ENCODE results near the gene TNF. TPM values are rescaled to one million over a fixed set of nuclear protein-coding genes. Genes with fewer than 3 reads are reported as not detected.

The TNF gene
- total RNA-seq, 1 donor from 2014 or later: not detected

DNA sequence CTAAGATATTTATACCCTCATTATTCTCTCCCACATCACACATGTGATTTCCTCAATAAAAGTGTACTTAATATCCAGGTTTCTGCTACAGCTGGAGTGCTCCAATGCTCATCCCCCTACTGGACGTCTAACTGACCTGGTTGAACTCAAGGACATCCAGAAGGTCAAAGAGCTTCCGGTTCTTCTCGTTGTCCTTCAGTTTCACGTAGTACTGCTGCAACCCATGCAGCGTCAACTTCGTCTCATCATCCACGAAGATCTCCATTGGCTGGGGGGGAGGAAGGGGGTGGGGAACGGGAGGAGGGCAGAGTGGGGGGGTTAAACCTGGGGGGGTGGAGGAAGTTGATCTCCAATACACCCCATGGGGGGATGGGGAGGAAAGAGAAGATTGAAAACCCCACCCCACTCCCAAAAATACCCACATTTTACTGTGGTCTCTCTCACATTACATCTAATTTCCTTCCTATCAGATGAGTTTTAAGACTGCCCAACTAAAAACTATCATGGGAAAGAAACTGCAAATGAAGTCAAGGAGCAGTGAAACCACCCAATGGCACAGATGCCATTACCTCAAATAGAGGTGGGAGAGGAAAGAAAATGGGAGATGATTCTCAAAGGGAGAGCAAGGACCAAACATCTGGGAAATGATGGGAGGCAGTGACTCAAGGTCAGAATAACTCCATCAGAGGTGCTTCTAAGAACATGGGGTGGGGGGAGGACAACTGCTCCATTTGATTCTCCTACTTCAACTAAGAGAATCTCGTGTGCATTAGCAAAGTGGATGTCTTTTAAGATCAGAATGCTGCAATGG lies 42.5 kb upstream of the TNF start:
- TF ChIP-seq CTCF (IDR thresholded peaks at IDR 0.05; ENCODE audit: unreplicated experiment): no peak
- H3K4me3 Mint-ChIP-seq (ENCODE audit: unreplicated experiment): no peak overlapping the region
- peaks cover 2% of the 10 kb centered on the region for H3K27me3 Mint-ChIP-seq (ENCODE audit: unreplicated experiment)
- no peaks in the 10 kb centered on the region for H3K9me3 Mint-ChIP-seq (ENCODE audit: unreplicated experiment)
- H3K4me1 Mint-ChIP-seq (ENCODE audit: unreplicated experiment): no peaks in the 10 kb centered on the region
- DNase-seq (ENCODE audit: low spot score): no peak
- no peak overlapping the region for H3K27ac Mint-ChIP-seq (ENCODE audit: unreplicated experiment)
- H3K36me3 Mint-ChIP-seq (ENCODE audit: low read depth, unreplicated experiment): peaks cover 50% of the 10 kb centered on the region

GRCh38 chr6:31533455-31533841 lies 41.9 kb upstream of the TNF start:
- Mint-ChIP-seq H3K27me3 (ENCODE audit: unreplicated experiment) (peaks cover 2% of the 10 kb centered on the region), H3K27ac (ENCODE audit: unreplicated experiment) (no peak overlapping the region), H3K4me3 (ENCODE audit: unreplicated experiment) (no peak overlapping the region), H3K36me3 (ENCODE audit: low read depth, unreplicated experiment) (peaks cover 54% of the 10 kb centered on the region), H3K4me1 (ENCODE audit: unreplicated experiment) (peaks cover 1% of the 10 kb centered on the region), H3K9me3 (ENCODE audit: unreplicated experiment) (no peaks in the 10 kb centered on the region)
- no peak for DNase-seq (ENCODE audit: low spot score)
- no peak for TF ChIP-seq CTCF (IDR thresholded peaks at IDR 0.05; ENCODE audit: unreplicated experiment)

DNA sequence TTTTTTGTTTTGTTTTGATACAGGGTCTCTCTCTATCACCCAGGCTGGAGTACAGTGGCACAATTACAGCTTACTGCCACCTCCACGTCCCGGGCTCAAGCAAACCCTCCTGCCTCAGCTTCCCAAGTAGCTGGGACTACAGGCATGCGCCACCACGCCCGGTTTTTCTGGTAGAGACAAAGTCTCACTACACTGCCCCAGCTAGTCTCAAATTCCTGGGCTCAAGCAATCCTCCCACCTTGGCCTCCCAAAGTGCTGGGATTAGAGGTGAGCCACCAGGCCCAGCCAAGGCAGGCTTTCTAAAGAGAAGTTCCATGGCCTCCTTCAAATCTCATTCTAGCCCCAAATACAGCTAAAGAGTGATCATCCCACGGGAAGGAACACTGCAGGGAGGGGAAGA lies 41.4 kb upstream of the TNF start:
- DNase-seq (ENCODE audit: low spot score): no peak
- Mint-ChIP-seq H3K27ac (ENCODE audit: unreplicated experiment) (no peak overlapping the region), H3K4me3 (ENCODE audit: unreplicated experiment) (no peak overlapping the region), H3K36me3 (ENCODE audit: low read depth, unreplicated experiment) (peaks cover 60% of the 10 kb centered on the region), H3K4me1 (ENCODE audit: unreplicated experiment) (peaks cover 7% of the 10 kb centered on the region), H3K27me3 (ENCODE audit: unreplicated experiment) (peaks cover 4% of the 10 kb centered on the region), H3K9me3 (ENCODE audit: unreplicated experiment) (no peaks in the 10 kb centered on the region)
- no peak for TF ChIP-seq CTCF (IDR thresholded peaks at IDR 0.05; ENCODE audit: unreplicated experiment)

DNA sequence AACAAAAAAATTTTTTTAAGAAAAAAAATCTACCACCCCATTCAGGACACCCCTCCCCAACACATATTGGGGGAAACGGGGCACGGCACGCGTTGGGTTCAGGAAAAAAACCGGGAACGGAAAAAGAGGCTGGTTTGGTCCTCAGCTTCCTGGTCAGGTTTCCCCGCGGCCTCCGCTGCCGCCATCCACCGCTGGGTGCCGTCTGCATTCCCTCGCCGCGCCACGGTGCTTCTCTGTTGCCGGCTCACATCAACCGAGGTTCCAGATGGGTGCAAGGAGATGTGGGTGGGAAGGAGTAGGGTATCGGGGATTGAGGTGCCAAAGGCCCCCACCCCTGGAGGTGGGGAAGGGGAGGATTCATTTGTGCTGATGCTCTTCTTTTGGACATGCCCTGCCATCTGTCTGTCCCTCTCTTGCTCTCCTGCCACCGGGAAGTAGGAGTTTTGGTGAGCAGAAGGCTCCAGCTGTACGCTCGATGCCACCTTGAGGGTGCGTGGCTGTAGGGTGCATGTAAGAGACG lies 40.8 kb upstream of the TNF start:
- DNase-seq (ENCODE audit: low spot score): no peak
- Mint-ChIP-seq H3K4me3 (ENCODE audit: unreplicated experiment) (no peak overlapping the region), H3K27ac (ENCODE audit: unreplicated experiment) (no peak overlapping the region), H3K9me3 (ENCODE audit: unreplicated experiment) (no peaks in the 10 kb centered on the region), H3K4me1 (ENCODE audit: unreplicated experiment) (peaks cover 12% of the 10 kb centered on the region), H3K27me3 (ENCODE audit: unreplicated experiment) (peaks cover 5% of the 10 kb centered on the region), H3K36me3 (ENCODE audit: low read depth, unreplicated experiment) (peaks cover 65% of the 10 kb centered on the region)
- TF ChIP-seq CTCF (IDR thresholded peaks at IDR 0.05; ENCODE audit: unreplicated experiment): no peak
